Small intestine (tissue), 7 donors: ENCODE measurements around the gene TTC39C. TPM values are rescaled to one million over a fixed set of nuclear protein-coding genes. Genes with fewer than 3 reads are reported as not detected.

ENCODE experiments used
- DNase-seq, 2 donors: peaks; one replicate each; pipeline versions ENCODE4 v3.0.0 to v3.0.0-alpha.2; 2013
- FAIRE-seq: peaks from 2 replicates; lab custom pipeline; 2012; peaks lifted over from hg19 to GRCh38; lab: Jason Lieb, UNC
- H3K27ac ChIP-seq, 3 donors: one replicate each; pipeline ENCODE4 v1.5.1; 2013; ENCODE audit warnings: low read length in 2 of 3, mild to moderate bottlenecking in 2 of 3, control low read depth in 1 of 3, inconsistent platforms in 1 of 3, low read depth in 1 of 3, moderate library complexity in 1 of 3
- H3K27me3 ChIP-seq, 3 donors: one replicate each; pipeline ENCODE4 v1.6.1; 2013; ENCODE audit warnings: low read length in 3 of 3, inconsistent platforms in 1 of 3; ENCODE audit not compliant: control insufficient read depth in 3 of 3, insufficient read depth in 3 of 3
- H3K36me3 ChIP-seq, 3 donors: one replicate each; pipeline ENCODE4 v1.6.1; 2013; ENCODE audit warnings: low read length in 3 of 3, inconsistent platforms in 1 of 3, low read depth in 1 of 3, mild to moderate bottlenecking in 1 of 3, moderate library complexity in 1 of 3; ENCODE audit not compliant: control insufficient read depth in 3 of 3, insufficient read depth in 2 of 3
- H3K4me1 ChIP-seq, 3 donors: one replicate each; pipeline ENCODE4 v1.6.1; 2013; ENCODE audit warnings: low read length in 2 of 3, inconsistent platforms in 1 of 3, low read depth in 1 of 3, mild to moderate bottlenecking in 1 of 3, moderate library complexity in 1 of 3; ENCODE audit not compliant: control insufficient read depth in 3 of 3, insufficient read depth in 2 of 3
- H3K4me3 ChIP-seq, 3 donors: one replicate each; pipeline ENCODE4 v1.5.1; 2013; ENCODE audit warnings: low read length in 3 of 3, control low read depth in 1 of 3, inconsistent platforms in 1 of 3, low read depth in 1 of 3, mild to moderate bottlenecking in 1 of 3, moderate library complexity in 1 of 3
- H3K9me3 ChIP-seq, 2 donors: one replicate each; pipeline ENCODE4 v1.6.1; 2013; ENCODE audit warnings: low read depth in 1 of 2, low read length in 1 of 2; ENCODE audit not compliant: control insufficient read depth in 2 of 2, insufficient read depth in 1 of 2
- WGBS, 3 donors: extraction: QIAGEN DNeasy Blood & Tissue Kit; methylation state at CpG; one replicate each; pipeline ENCODE4 v1.1.7; 2013; 5-methylcytosine and 5-hydroxymethylcytosine counted together
- polyA plus RNA-seq, 4 donors: library from polyadenylated mRNA; stranded (reverse) in 3 of 4; unstranded in 1 of 4; fragments of 200-250 nt in 3 of 4; fragments of 120-200 nt in 1 of 4; gene quantifications; one replicate each; pipeline versions ENCODE4 v1.2.1 to v1.2.3, GENCODE V29; 2013
- donor health status: healthy with polysubstance abuse.
- donor health status: control.
- donor health status: control.
- donor health status: Bipolar disorder and iron deficiency.
- donor health status: healthy.

The TTC39C gene
- polyA plus RNA-seq, 4 donors: 4.9 to 10.3 (median 8.1) TPM

- 91 to 92% (median 91%) methylated on average over 5 of the region's 5 CpGs for WGBS, 3 donors
- Histone ChIP-seq H3K36me3 (no peaks in the 10 kb centered on the region), H3K27ac (peak overlapping the region in 2 of 3 donors; percentile 33 to 37), H3K4me3 (no peak overlapping the region), H3K9me3 (no peaks in the 10 kb centered on the region), H3K27me3 (no peaks in the 10 kb centered on the region), H3K4me1 (no peaks in the 10 kb centered on the region)
- DNase-seq: no peak
- no peak for FAIRE-seq
Observed at GRCh38 chr18:23971097-23971440, 43.5 kb upstream of the TTC39C start.

GRCh38 chr18:23971666-23972230 lies 42.8 kb upstream of the TTC39C start:
- no peaks in the 10 kb centered on the region for H3K27me3 ChIP-seq
- FAIRE-seq (no peak), DNase-seq (no peak)
- no peaks in the 10 kb centered on the region for H3K9me3 ChIP-seq
- H3K27ac ChIP-seq: peak overlapping the region in 1 of 3 donors; percentile 71
- no peaks in the 10 kb centered on the region for H3K36me3 ChIP-seq
- H3K4me3 ChIP-seq: no peak overlapping the region
- H3K4me1 ChIP-seq: no peaks in the 10 kb centered on the region
- WGBS, 3 donors: 86 to 91% (median 89%) methylated on average over 5 of the region's 5 CpGs

DNA sequence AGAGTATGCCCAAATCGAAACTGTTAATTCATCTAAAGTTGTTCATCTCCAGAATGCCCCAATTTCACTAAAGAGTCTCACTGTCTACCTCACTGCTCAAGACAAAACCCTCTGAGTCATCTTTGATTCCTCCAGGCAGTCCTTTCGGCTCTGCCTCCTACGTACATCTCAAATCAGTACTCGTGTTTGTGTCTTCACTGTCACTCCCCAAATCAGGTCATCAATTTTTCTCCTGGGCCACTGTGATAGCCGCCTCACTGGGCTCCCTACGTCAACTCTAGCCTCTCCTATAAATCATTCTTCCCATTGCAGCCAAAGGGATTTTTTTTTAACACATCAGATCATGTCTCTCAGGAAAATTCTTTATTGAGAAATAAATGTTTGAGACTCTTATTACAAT lies 42.1 kb upstream of the TTC39C start:
- H3K4me1 ChIP-seq: no peaks in the 10 kb centered on the region
- H3K27me3 ChIP-seq: no peaks in the 10 kb centered on the region
- DNase-seq (no peak), FAIRE-seq (no peak)
- peak overlapping the region in 1 of 3 donors; percentile 71 for H3K27ac ChIP-seq
- 71 to 84% (median 73%) methylated on average over 6 of the region's 6 CpGs for WGBS, 3 donors
- no peaks in the 10 kb centered on the region for H3K36me3 ChIP-seq
- H3K4me3 ChIP-seq: no peak overlapping the region
- no peaks in the 10 kb centered on the region for H3K9me3 ChIP-seq

GRCh38 chr18:23977103-23977502 lies 37.5 kb upstream of the TTC39C start:
- FAIRE-seq (no peak), DNase-seq (no peak)
- Histone ChIP-seq H3K27ac (no peak overlapping the region), H3K36me3 (no peaks in the 10 kb centered on the region), H3K4me3 (no peak overlapping the region), H3K4me1 (peaks cover 0 to 1% (median 0%) of the 10 kb centered on the region in 3 donors), H3K27me3 (no peaks in the 10 kb centered on the region), H3K9me3 (no peaks in the 10 kb centered on the region)
- 96 to 98% (median 96%) methylated on average over 7 of the region's 7 CpGs for WGBS, 3 donors

DNA sequence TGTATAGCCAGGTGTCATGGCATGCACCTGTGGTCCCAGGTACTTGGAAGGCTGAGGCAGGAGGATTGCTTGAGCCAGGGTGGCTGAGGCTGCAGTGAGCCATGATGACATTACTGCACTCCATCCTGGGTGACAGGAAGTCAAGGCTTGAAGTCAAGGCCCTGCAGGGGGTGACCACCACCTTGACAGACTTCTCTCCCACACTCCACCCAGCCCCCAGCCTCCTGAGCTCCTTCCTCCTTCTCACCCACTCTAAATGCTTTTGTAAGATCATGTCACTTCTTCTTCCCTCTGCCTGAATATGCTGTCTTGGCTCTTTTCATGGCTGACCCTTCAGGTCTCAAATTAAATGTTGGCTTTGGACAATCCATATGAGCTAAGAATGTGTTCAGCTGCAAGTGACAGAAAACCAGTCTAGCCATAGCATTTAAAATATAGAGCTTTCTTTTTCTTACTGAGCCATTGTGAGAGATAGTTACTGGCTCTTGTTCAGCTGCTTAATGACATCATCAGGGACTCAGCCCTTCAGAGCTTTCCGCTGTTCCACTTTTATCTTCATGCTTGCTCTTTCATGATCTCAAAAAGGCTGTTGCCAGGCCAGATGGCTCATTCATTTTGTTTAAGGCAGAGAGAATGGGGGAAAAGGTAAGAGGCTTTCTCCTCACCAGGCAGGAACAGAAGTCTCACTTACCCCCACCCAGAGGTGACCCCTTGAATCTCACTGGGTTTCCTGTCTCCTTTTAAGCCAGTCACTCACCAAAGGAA lies 36.7 kb upstream of the TTC39C start:
- no peaks in the 10 kb centered on the region for H3K36me3 ChIP-seq
- WGBS, 3 donors: 85 to 92% (median 89%) methylated on average over 1 of the region's 1 CpG
- H3K27ac ChIP-seq: no peak overlapping the region
- no peaks in the 10 kb centered on the region for H3K27me3 ChIP-seq
- H3K4me3 ChIP-seq: no peak overlapping the region
- H3K4me1 ChIP-seq: peaks cover 0 to 7% (median 0%) of the 10 kb centered on the region in 3 donors
- DNase-seq (no peak), FAIRE-seq (no peak)
- H3K9me3 ChIP-seq: no peaks in the 10 kb centered on the region

DNA sequence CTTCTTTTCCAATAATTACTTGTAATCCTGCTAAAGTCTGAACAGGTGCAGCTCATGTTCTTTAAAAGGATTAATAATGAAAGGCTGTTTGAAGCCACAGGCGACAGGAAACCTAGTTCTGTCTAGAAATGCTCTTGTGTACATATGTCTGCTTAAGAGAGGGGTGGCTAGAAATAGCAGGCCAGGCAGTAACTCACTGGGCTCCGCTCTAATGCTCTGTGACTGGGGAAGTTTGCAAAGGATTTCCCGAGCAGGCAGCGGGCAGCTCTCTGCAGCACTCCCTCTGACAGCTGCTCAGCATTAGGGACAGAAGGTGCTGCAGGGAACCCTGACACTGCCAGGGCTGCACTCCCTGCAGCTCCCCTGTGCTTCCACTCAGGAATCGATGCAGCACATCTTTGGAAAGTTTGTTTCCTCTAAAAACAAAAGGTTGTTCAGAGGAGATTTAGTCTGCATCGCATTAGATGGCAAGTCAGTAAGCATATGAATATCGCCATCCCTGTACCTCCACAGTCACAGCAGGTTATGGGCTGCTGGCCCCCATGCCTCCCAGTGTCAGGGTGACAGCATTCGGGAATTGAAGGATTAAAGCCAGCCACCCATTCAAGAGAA lies 33.1 kb upstream of the TTC39C start:
- H3K27ac ChIP-seq: no peak overlapping the region
- FAIRE-seq: no peak
- 69 to 81% (median 74%) methylated on average over 8 of the region's 8 CpGs for WGBS, 3 donors

DNA sequence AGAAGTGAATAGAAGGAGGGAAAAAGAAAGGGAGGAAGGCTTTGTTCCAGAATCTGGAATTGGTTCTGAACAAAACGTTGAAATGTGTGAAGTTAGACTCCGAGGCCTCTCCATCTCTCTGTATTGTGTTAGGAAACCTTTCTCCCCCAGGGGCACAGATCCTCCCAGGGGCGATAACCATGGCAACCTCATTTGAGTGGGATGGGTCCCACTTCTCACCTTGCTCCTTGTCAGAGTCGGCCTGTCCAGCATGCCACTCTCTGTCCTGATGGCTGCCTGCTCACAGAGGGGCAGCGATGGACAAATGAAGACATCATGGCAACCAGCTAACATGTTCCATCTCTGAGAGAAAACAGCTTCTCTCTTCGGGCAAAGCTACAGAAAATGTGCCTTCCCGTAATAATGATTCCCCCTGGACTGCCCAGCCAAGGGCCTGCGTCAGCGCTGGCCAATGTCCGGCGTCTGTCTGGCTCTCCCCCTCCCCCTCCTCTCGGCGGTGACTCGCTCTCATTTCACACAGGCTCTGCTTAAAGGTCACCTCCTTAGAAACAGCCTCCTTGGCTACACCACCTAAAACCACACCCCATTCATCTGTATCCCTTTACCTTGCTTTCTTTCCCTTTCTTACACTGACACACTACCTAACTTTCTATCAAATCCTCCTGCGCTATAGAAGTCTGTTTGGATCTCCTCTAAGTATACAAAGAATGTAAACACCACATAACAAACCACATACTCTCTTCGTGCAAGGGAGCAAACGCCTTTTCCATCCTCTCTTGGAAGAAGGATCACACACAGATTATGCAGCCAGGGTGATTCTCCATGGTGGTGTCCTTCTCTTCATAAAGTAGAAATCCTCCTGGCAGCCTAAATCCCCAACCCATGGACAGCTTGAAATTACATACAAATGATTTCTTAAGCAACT lies 32.1 kb upstream of the TTC39C start:
- H3K36me3 ChIP-seq: no peaks in the 10 kb centered on the region
- FAIRE-seq (no peak), DNase-seq (peak; percentile 54 to 56)
- peak overlapping the region in 1 of 3 donors; percentile 79 for H3K27ac ChIP-seq
- peaks cover 0 to 7% (median 0%) of the 10 kb centered on the region in 3 donors for H3K4me1 ChIP-seq
- no peaks in the 10 kb centered on the region for H3K27me3 ChIP-seq
- WGBS, 3 donors: 34 to 51% (median 47%) methylated on average over 15 to 17 of the region's 17 CpGs
- no peak overlapping the region for H3K4me3 ChIP-seq
- H3K9me3 ChIP-seq: no peaks in the 10 kb centered on the region

More for the DNA sequence above, 33.1 kb upstream of the TTC39C start:
- H3K9me3 ChIP-seq: no peaks in the 10 kb centered on the region
- H3K4me1 ChIP-seq: peaks cover 0 to 7% (median 0%) of the 10 kb centered on the region in 3 donors
- no peaks in the 10 kb centered on the region for H3K36me3 ChIP-seq
- no peaks in the 10 kb centered on the region for H3K27me3 ChIP-seq
- DNase-seq: no peak
- no peak overlapping the region for H3K4me3 ChIP-seq

DNA sequence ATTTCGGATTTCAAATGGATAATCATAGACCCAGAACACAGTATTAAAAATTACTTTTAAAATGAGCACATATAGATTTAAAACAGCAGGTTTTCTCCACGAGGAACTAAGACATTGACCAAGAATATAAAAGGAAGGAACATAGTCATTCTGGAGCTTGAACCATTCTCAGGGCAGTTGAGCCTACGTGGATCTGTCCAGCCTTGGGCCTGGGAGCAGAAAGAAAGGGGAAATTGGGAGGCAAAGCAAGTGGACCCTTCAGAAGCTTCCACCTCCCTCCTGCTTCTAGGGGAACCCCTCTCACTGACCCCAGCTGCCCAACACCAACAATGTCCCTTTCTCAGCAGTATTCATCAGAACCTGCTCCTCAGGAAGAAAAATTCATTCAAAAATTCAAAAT lies 31.4 kb upstream of the TTC39C start:
- H3K27ac ChIP-seq: no peak overlapping the region
- FAIRE-seq: no peak

More for the DNA sequence above, 31.4 kb upstream of the TTC39C start:
- no peak overlapping the region for H3K4me3 ChIP-seq
- 67 to 80% (median 74%) methylated on average over 3 of the region's 3 CpGs for WGBS, 3 donors
- H3K27me3 ChIP-seq: no peaks in the 10 kb centered on the region
- H3K9me3 ChIP-seq: no peaks in the 10 kb centered on the region
- no peak for DNase-seq
- H3K36me3 ChIP-seq: no peaks in the 10 kb centered on the region
- peaks cover 0 to 7% (median 0%) of the 10 kb centered on the region in 3 donors for H3K4me1 ChIP-seq
